SK-N-SH (cell line): ENCODE results near the gene PHF12.

Experiments used
- GABPA ChIP-seq: IDR thresholded peaks from 2 replicates; pipeline ENCODE4 v1.4.0; 2012; ENCODE audit warnings: low read depth, mild to moderate bottlenecking
- JUND ChIP-seq: IDR thresholded peaks from 2 replicates; pipeline ENCODE4 v1.4.0; 2012
- TEAD4 ChIP-seq: IDR thresholded peaks from 2 replicates; pipeline ENCODE4 v1.4.0; 2012; ENCODE audit warnings: mild to moderate bottlenecking, borderline replicate concordance; ENCODE audit not compliant: insufficient read depth
- TF ChIP-seq, protein P1 (sequence below): fragments of 200-600 bp; sonication (generic); IDR thresholded peaks from 2 replicates; pipeline ENCODE4 v1.6.1; 2017; ENCODE audit warnings: antibody characterized with exemption, mild to moderate bottlenecking, moderate library complexity

DNA sequence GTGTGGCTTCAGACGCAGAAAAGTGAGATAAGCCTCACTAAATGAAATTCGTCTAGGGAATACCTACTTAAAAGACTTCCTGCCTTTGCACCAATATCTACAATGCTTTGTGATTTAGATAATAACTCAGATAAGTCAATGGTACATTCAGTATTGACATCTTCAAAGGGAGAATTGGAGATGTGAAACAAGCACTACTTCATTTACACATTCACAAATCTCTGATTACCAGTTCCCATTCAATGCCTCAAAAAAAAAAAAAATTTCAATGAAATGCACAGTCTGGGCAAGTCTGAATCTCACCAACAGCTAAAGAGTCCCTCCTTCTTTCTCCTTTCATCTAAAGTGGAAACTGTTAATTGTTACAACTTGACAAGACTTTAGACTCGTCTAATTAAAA, 3.7 kb downstream of the PHF12 start:
- TF ChIP-seq JUND (no peak), TEAD4 (no peak), GABPA (no peak)
- TF ChIP-seq, protein P1, sequence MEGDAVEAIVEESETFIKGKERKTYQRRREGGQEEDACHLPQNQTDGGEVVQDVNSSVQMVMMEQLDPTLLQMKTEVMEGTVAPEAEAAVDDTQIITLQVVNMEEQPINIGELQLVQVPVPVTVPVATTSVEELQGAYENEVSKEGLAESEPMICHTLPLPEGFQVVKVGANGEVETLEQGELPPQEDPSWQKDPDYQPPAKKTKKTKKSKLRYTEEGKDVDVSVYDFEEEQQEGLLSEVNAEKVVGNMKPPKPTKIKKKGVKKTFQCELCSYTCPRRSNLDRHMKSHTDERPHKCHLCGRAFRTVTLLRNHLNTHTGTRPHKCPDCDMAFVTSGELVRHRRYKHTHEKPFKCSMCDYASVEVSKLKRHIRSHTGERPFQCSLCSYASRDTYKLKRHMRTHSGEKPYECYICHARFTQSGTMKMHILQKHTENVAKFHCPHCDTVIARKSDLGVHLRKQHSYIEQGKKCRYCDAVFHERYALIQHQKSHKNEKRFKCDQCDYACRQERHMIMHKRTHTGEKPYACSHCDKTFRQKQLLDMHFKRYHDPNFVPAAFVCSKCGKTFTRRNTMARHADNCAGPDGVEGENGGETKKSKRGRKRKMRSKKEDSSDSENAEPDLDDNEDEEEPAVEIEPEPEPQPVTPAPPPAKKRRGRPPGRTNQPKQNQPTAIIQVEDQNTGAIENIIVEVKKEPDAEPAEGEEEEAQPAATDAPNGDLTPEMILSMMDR, result no peak
